WTC11 (cell line): Measurements from ENCODE around the gene COPS6. TPM values are rescaled to one million over a fixed set of nuclear protein-coding genes. Genes with fewer than 3 reads are reported as not detected.

Source experiments
- ARID4B ChIP-seq: sonication (generic); formaldehyde crosslinking; IDR thresholded peaks from 2 replicates; pipeline ENCODE4 v1.8.0; 2023; ENCODE audit warnings: missing genetic modification reagents, mild to moderate bottlenecking, borderline replicate concordance
- ATF3 ChIP-seq: sonication (generic); formaldehyde crosslinking; conservative IDR thresholded peaks from 2 replicates; pipeline ENCODE4 v1.8.1; 2022; ENCODE audit warnings: mild to moderate bottlenecking, missing genetic modification reagents
- E2F1 ChIP-seq: sonication (generic); formaldehyde crosslinking; IDR thresholded peaks from 2 replicates; pipeline ENCODE4 v1.8.0; 2022; ENCODE audit warnings: mild to moderate bottlenecking, missing genetic modification reagents
- E2F4 ChIP-seq: sonication (generic); formaldehyde crosslinking; IDR thresholded peaks from 2 replicates; pipeline ENCODE4 v1.8.1; 2022; ENCODE audit warnings: low read depth, mild to moderate bottlenecking, moderate library complexity, missing genetic modification reagents, borderline replicate concordance
- ELF4 ChIP-seq: sonication (generic); formaldehyde crosslinking; IDR thresholded peaks from 2 replicates; pipeline ENCODE4 v1.8.1; 2022; ENCODE audit warnings: low read depth, mild to moderate bottlenecking, moderate library complexity, missing genetic modification reagents
- FOXP1 ChIP-seq: sonication (generic); formaldehyde crosslinking; IDR thresholded peaks from 2 replicates; pipeline ENCODE4 v1.8.0; 2022; ENCODE audit warnings: missing genetic modification reagents, mild to moderate bottlenecking, moderate library complexity, borderline replicate concordance
- GRHL2 ChIP-seq: fragments of 250-450 bp; sonication (Bioruptor Pico); IDR thresholded peaks from 2 replicates; pipeline ENCODE4 v1.8.0; 2022; ENCODE audit warnings: mild to moderate bottlenecking, moderate library complexity; ENCODE audit not compliant: insufficient replicate concordance, severe bottlenecking
- JUN ChIP-seq: sonication (generic); formaldehyde crosslinking; IDR thresholded peaks from 2 replicates; pipeline ENCODE4 v1.8.0; 2023; ENCODE audit warnings: mild to moderate bottlenecking, missing genetic modification reagents
- NFE2L1 ChIP-seq: sonication (generic); formaldehyde crosslinking; IDR thresholded peaks from 2 replicates; pipeline ENCODE4 v1.8.1; 2023; ENCODE audit warnings: missing genetic modification reagents
- NR1H2 ChIP-seq: sonication (generic); formaldehyde crosslinking; IDR thresholded peaks from 2 replicates; pipeline ENCODE4 v1.9.0; 2021; ENCODE audit warnings: mild to moderate bottlenecking, moderate library complexity, missing genetic modification reagents
- SMAD4 ChIP-seq: sonication (generic); formaldehyde crosslinking; IDR thresholded peaks from 2 replicates; pipeline ENCODE4 v1.8.0; 2022; ENCODE audit warnings: mild to moderate bottlenecking, missing genetic modification reagents
- STAT6 ChIP-seq: sonication (generic); formaldehyde crosslinking; conservative IDR thresholded peaks from 2 replicates; pipeline ENCODE4 v1.8.1; 2023; ENCODE audit warnings: mild to moderate bottlenecking, low read depth, missing genetic modification reagents, moderate library complexity
- TEAD1 ChIP-seq: sonication (generic); formaldehyde crosslinking; IDR thresholded peaks from 2 replicates; pipeline ENCODE4 v1.8.0; 2022; ENCODE audit warnings: mild to moderate bottlenecking, missing genetic modification reagents
- total RNA-seq: library from RNA; stranded (reverse); gene quantifications from 3 replicates; pipeline ENCODE4 v1.2.3, GENCODE V29; 2021
- TF ChIP-seq, protein P1 (sequence below): fragments of 250-450 bp; sonication (Bioruptor Pico); IDR thresholded peaks from 2 replicates; pipeline ENCODE4 v1.9.0; 2021; ENCODE audit warnings: moderate library complexity, mild to moderate bottlenecking, inconsistent platforms, borderline replicate concordance
- TF ChIP-seq, protein P2 (sequence below): sonication (generic); formaldehyde crosslinking; IDR thresholded peaks from 2 replicates; pipeline ENCODE4 v1.8.0; 2023; ENCODE audit warnings: mild to moderate bottlenecking, missing genetic modification reagents
- TF ChIP-seq, protein P3 (sequence below): sonication (generic); formaldehyde crosslinking; IDR thresholded peaks from 2 replicates; pipeline ENCODE4 v1.8.0; 2022; ENCODE audit warnings: mild to moderate bottlenecking, missing genetic modification reagents

Gene COPS6
- total RNA-seq, 1 experiment from 2014 or later: 118 TPM

- no peak for TF ChIP-seq E2F1
- TF ChIP-seq NFE2L1 (CRISPR knock-in tag): peak; percentile 77; the same call in 1 of the 2 replicates
- TF ChIP-seq NR1H2 (CRISPR knock-in tag): peak; percentile 41; the same call in 1 of the 2 replicates
- TF ChIP-seq ARID4B (CRISPR knock-in tag): no peak; the same call in 1 of the 2 replicates
- TF ChIP-seq ATF3 (CRISPR knock-in tag): no peak
- no peak; the same call in 1 of the 2 replicates for TF ChIP-seq TEAD1 (CRISPR knock-in tag)
- TF ChIP-seq, protein P1, sequence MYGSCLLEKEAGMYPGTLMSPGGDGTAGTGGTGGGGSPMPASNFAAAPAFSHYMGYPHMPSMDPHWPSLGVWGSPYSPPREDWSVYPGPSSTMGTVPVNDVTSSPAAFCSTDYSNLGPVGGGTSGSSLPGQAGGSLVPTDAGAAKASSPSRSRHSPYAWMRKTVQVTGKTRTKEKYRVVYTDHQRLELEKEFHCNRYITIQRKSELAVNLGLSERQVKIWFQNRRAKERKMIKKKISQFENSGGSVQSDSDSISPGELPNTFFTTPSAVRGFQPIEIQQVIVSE (CRISPR knock-in tag): no peak
- no peak for TF ChIP-seq JUN (CRISPR knock-in tag)
- TF ChIP-seq, protein P2, sequence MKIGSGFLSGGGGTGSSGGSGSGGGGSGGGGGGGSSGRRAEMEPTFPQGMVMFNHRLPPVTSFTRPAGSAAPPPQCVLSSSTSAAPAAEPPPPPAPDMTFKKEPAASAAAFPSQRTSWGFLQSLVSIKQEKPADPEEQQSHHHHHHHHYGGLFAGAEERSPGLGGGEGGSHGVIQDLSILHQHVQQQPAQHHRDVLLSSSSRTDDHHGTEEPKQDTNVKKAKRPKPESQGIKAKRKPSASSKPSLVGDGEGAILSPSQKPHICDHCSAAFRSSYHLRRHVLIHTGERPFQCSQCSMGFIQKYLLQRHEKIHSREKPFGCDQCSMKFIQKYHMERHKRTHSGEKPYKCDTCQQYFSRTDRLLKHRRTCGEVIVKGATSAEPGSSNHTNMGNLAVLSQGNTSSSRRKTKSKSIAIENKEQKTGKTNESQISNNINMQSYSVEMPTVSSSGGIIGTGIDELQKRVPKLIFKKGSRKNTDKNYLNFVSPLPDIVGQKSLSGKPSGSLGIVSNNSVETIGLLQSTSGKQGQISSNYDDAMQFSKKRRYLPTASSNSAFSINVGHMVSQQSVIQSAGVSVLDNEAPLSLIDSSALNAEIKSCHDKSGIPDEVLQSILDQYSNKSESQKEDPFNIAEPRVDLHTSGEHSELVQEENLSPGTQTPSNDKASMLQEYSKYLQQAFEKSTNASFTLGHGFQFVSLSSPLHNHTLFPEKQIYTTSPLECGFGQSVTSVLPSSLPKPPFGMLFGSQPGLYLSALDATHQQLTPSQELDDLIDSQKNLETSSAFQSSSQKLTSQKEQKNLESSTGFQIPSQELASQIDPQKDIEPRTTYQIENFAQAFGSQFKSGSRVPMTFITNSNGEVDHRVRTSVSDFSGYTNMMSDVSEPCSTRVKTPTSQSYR (CRISPR knock-in tag): 0 out of 2 replicates have a peak, but pooled peaks have one; percentile 45
- no peak for TF ChIP-seq E2F4 (CRISPR knock-in tag)
- peak; percentile 91; the same call in 1 of the 2 replicates for TF ChIP-seq FOXP1
- no peak for TF ChIP-seq GRHL2
- peak; percentile 91; the same call in 1 of the 2 replicates for TF ChIP-seq ELF4 (CRISPR knock-in tag)
- peak; percentile 21; the same call in 1 of the 2 replicates for TF ChIP-seq SMAD4
- TF ChIP-seq, protein P3, sequence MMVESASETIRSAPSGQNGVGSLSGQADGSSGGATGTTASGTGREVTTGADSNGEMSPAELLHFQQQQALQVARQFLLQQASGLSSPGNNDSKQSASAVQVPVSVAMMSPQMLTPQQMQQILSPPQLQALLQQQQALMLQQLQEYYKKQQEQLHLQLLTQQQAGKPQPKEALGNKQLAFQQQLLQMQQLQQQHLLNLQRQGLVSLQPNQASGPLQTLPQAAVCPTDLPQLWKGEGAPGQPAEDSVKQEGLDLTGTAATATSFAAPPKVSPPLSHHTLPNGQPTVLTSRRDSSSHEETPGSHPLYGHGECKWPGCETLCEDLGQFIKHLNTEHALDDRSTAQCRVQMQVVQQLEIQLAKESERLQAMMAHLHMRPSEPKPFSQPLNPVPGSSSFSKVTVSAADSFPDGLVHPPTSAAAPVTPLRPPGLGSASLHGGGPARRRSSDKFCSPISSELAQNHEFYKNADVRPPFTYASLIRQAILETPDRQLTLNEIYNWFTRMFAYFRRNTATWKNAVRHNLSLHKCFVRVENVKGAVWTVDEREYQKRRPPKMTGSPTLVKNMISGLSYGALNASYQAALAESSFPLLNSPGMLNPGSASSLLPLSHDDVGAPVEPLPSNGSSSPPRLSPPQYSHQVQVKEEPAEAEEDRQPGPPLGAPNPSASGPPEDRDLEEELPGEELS: peak; percentile 92
- no peak for TF ChIP-seq STAT6 (CRISPR knock-in tag)
Measured at GRCh38 chr7:100088621-100089457, at the start of gene COPS6 (continued).
